ENCODE results near the gene SPATA24.
"Not testable (repeated sequence)": the region's sequence is repeated elsewhere in the genome, so short reads cannot be mapped to it uniquely, and the experiment has no call there.

The SPATA24 gene

GRCh38 chr5:139354186-139354585 lies 49.7 kb downstream of the SPATA24 start:
- Histone ChIP-seq H3K27ac (peak overlapping the region; percentile 1; the same call in 1 of the 2 replicates), H3K9me3 (peaks cover 5% of the 10 kb centered on the region; the same call in 1 of the 2 replicates), H4K20me1 (peaks cover 100% of the 10 kb centered on the region), H3K4me2 (peak overlapping the region; percentile 82), H3K36me3 (peaks cover 68% of the 10 kb centered on the region), H3K9ac (no peak overlapping the region), H3K27me3 (no peaks in the 10 kb centered on the region), H3K4me1 (peaks cover 70% of the 10 kb centered on the region), H3K4me3 (no peak overlapping the region)
- no peak for TF ChIP-seq Cebpa-rat (IDR thresholded peaks at IDR 0.05)

GRCh38 chr5:139347863-139348262 lies 56.0 kb downstream of the SPATA24 start:
- not testable (repeated sequence) for H3K9ac ChIP-seq, H3K9me3 ChIP-seq, H3K27me3 ChIP-seq, H3K4me3 ChIP-seq, H3K27ac ChIP-seq
- Histone ChIP-seq H3K4me2 (peak overlapping the region; percentile 55), H3K4me1 (peaks cover 96% of the 10 kb centered on the region), H4K20me1 (peaks cover 100% of the 10 kb centered on the region), H3K36me3 (peaks cover 62% of the 10 kb centered on the region)

Measured in BLaER1 (cell line).